Panc1 (cell line): ENCODE results near the gene WAPL. TPM values are rescaled to one million over a fixed set of nuclear protein-coding genes. Genes with fewer than 3 reads are reported as not detected.
"Not testable (repeated sequence)": the region's sequence is repeated elsewhere in the genome, so short reads cannot be mapped to it uniquely, and the experiment has no call there.

ENCODE experiments used
- ATAC-seq: fragments of 200-7000 bp; cut with Tn5 transposase; 2 replicates; pipeline ENCODE4 v1.9.1; 2020; ENCODE audit warnings: mild to moderate bottlenecking, moderate library complexity
- BruUV-seq: library from RNA; stranded (reverse); fragments of 400-500 nt; replicated peaks from 2 replicates; lab custom pipeline; 2021; lab: Mats Ljungman, UMichigan
- CTCF ChIA-PET: fragments of 300-600 bp; sonication (Branson Sonifier 250); formaldehyde crosslinking; loops from one replicate; lab custom pipeline; 2022; ENCODE audit warnings: antibody characterized with exemption; lab: Charles Lee
- POLR2A ChIA-PET: fragments of 300-600 bp; sonication (Branson Sonifier 250); formaldehyde crosslinking; loops from one replicate; lab custom pipeline; 2022; ENCODE audit warnings: antibody characterized with exemption; lab: Charles Lee
- DNase-seq: peaks from one replicate; pipeline ENCODE4 v3.0.0-alpha.2; 2010; ENCODE audit warnings: low read depth, low spot score
- H3K27ac ChIP-seq: 2 replicates; pipeline ENCODE4 v1.5.1; 2011; ENCODE audit warnings: mild to moderate bottlenecking, low read length, inconsistent platforms
- H3K27me3 ChIP-seq: fragments of 200-500 bp; sonication (Bioruptor generic); 2 replicates; pipeline ENCODE4 v1.6.0; 2014; ENCODE audit warnings: low read length, inconsistent platforms; ENCODE audit not compliant: control insufficient read depth, insufficient read depth
- H3K36me3 ChIP-seq: fragments of 200-500 bp; sonication (Bioruptor generic); 2 replicates; pipeline ENCODE4 v1.5.1; 2014; ENCODE audit warnings: inconsistent platforms, mild to moderate bottlenecking, low read length, moderate library complexity; ENCODE audit not compliant: control insufficient read depth, insufficient read depth
- H3K4me1 ChIP-seq: 2 replicates; pipeline ENCODE4 v1.5.1; 2011; ENCODE audit warnings: inconsistent platforms, mild to moderate bottlenecking, low read length, moderate library complexity; ENCODE audit not compliant: control insufficient read depth, insufficient read depth
- H3K4me3 ChIP-seq, 2 experiments: 2 replicates each; pipeline ENCODE4 v1.5.1; 2011 to 2012; ENCODE audit warnings: low read depth in 2 of 2, low read length in 2 of 2, mild to moderate bottlenecking in 2 of 2, inconsistent platforms in 1 of 2, moderate library complexity in 1 of 2
- H3K9me3 ChIP-seq: fragments of 200-500 bp; sonication (Bioruptor generic); 2 replicates; pipeline ENCODE4 v1.5.1; 2014; ENCODE audit warnings: low read depth, mild to moderate bottlenecking, inconsistent platforms, low read length, moderate library complexity; ENCODE audit not compliant: control insufficient read depth, insufficient read depth
- CTCF ChIP-seq: fragments of 450-650 bp; IDR thresholded peaks from 2 replicates; pipeline ENCODE4 v1.5.1; 2017; ENCODE audit warnings: mild to moderate bottlenecking
- POLR2AphosphoS5 ChIP-seq: IDR thresholded peaks from 2 replicates; pipeline ENCODE4 v1.6.1; 2012; ENCODE audit warnings: mild to moderate bottlenecking, low read depth, low read length, moderate library complexity
- REST ChIP-seq, 2 experiments: IDR thresholded peaks; 2 replicates each; pipeline ENCODE4 v1.6.1; 2011 to 2012; ENCODE audit warnings: low read depth in 2 of 2, control low read depth in 1 of 2, low read length in 1 of 2, mild to moderate bottlenecking in 1 of 2, moderate library complexity in 1 of 2; ENCODE audit not compliant: insufficient read depth in 1 of 2
- SIN3A ChIP-seq: IDR thresholded peaks from 2 replicates; pipeline ENCODE4 v1.6.1; 2012; ENCODE audit warnings: low read depth, mild to moderate bottlenecking, low read length, moderate library complexity, borderline replicate concordance; ENCODE audit not compliant: insufficient read depth
- TCF7L2 ChIP-seq: IDR thresholded peaks from 2 replicates; pipeline ENCODE4 v1.6.1; 2011; ENCODE audit warnings: mild to moderate bottlenecking, low read depth, low read length, inconsistent platforms
- in situ Hi-C: cut with HindIII; loops from 2 replicates; pipeline ENCODE4 v1.10.0; 2016; ENCODE audit warnings: low sequenced_read_pairs, low pct_unique_long_range_greater_than_20kb
- intact Hi-C: fragments of 100-400 bp; cut with micrococcal nuclease; formaldehyde crosslinking; loops from one replicate; pipeline ENCODE4 v1.10.0; 2022; ENCODE audit not compliant: unreplicated experiment
- total RNA-seq: library from RNA; stranded (reverse); gene quantifications from one replicate; pipeline ENCODE4 v1.2.1, GENCODE V29; 2021; ENCODE audit not compliant: unreplicated experiment

The WAPL gene
- total RNA-seq, 1 experiment from 2014 or later, result 56.2 TPM

DNA sequence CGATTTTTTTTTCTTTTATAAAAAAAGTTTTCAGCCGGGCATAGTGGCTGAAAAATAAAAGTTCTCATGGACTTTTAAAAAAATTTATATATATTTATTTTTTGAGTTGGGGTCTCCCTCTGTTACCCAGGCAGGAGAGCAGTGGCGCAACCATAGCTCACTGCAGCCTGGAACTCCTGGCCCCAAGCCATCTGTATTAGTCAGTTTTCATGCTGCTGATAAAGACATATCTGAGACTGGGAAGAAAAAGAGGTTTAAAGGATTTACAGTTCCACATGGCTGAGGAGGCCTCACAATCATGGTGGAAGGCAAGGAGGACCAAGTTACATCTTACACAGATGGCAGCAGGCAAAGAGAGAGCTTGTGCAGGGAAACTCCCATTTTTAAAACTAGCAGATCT is 37.1 kb upstream of the WAPL start:
- BruUV-seq, H3K27ac ChIP-seq, H3K36me3 ChIP-seq, H3K9me3 ChIP-seq, H3K4me1 ChIP-seq, CTCF ChIA-PET, ATAC-seq, H3K4me3 ChIP-seq, POLR2A ChIA-PET, H3K27me3 ChIP-seq, in situ Hi-C loops, DNase-seq, intact Hi-C loops: not testable (repeated sequence)

DNA sequence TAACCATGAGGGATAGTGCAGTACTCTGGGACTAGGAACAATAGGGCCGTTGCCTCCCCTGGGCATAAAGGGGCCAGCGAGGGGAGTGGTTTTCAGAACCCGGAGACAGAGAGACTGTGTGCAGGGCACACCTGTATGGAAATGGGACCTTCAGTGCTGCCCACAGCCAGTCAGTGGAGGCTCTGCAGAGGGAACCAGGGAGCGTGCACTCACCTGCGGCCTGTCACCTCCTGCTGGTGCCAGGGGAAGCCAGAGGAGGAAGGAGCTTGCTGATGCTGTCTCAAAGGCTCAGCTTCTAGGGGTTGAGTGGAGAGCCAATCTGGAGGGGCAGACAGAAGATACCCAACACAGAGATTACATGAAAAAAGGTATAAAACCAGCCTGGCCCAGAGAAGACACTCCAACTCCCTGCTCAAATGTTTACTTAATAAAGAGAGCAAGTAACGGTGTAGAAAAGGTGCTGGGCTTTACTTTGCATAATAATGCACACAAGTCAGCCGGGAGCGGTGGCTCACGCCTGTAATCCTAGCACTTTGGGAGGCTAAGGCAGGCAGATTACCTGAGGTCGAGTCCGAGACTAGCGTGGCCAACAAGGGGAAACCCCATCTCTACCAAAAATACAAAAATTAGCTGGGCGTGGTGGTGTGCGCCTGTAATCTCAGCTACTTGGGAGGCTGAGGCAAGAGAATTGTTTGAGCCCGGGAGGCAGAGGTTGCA is 35.5 kb upstream of the WAPL start:
- peak; percentile 43; the same call in 1 of the 2 replicates for ATAC-seq
- in situ Hi-C loops, result no loop called here
- no peak overlapping the region for H3K27ac ChIP-seq
- DNase-seq, result no peak
- no peaks in the 10 kb centered on the region for H3K27me3 ChIP-seq
- no peak overlapping the region for H3K4me3 ChIP-seq
- intact Hi-C loops, result no loop called here
- BruUV-seq, result no TSS peak
- no peaks in the 10 kb centered on the region for H3K9me3 ChIP-seq
- ChIA-PET CTCF (interaction anchor here (1.2 kb wide), 1 partner anchor 28 kb away, joined by 4 read pairs; no protein-coding TSS in a partner anchor), POLR2A (interaction anchor here (0.5 to 0.6 kb wide), 2 partner anchors 38 kb away, joined by 3 to 4 read pairs; no protein-coding TSS in a partner anchor)
- no peaks in the 10 kb centered on the region for H3K4me1 ChIP-seq
- TF ChIP-seq POLR2AphosphoS5, result no peak
- no peak for TF ChIP-seq SIN3A
- TF ChIP-seq TCF7L2, result no peak
- no peak for TF ChIP-seq CTCF
- TF ChIP-seq REST (IDR thresholded peaks at IDR 0.05; ENCODE audit: insufficient read depth in 1 of 2, low read depth in 2 of 2, low read length in 1 of 2), result no peak
- H3K36me3 ChIP-seq, result no peaks in the 10 kb centered on the region

- no TSS peak for BruUV-seq
- H3K27ac ChIP-seq, result no peak overlapping the region
- POLR2A ChIA-PET, result interaction anchor here (0.5 to 0.6 kb wide), 2 partner anchors 30 to 37 kb away, joined by 4 to 5 read pairs; no protein-coding TSS in a partner anchor
- ATAC-seq, result no peak
- H3K27me3 ChIP-seq, result no peaks in the 10 kb centered on the region
- in situ Hi-C loops (no loop called here), intact Hi-C loops (no loop called here)
- no peaks in the 10 kb centered on the region for H3K9me3 ChIP-seq
- H3K36me3 ChIP-seq, result no peaks in the 10 kb centered on the region
- TF ChIP-seq POLR2AphosphoS5 (no peak), TCF7L2 (no peak), REST (IDR thresholded peaks at IDR 0.05; ENCODE audit: insufficient read depth in 1 of 2, low read depth in 2 of 2, low read length in 1 of 2) (no peak), CTCF (no peak), SIN3A (no peak)
- no peak for DNase-seq
- H3K4me3 ChIP-seq, result no peak overlapping the region
- CTCF ChIA-PET, result interaction anchor here (1.2 kb wide), 1 partner anchor 29 kb away, joined by 4 read pairs; no protein-coding TSS in a partner anchor
- H3K4me1 ChIP-seq, result no peaks in the 10 kb centered on the region
Observed at GRCh38 chr10:86556532-86556931, 34.9 kb upstream of the WAPL start.
